HEK293 (cell line): Measurements from ENCODE around the gene MYD88.
A peak's percentile ranks its signal among the peaks of the same experiment; 100 is the strongest.

ENCODE experiments used
- GLI2 ChIP-seq: fragments of 450-650 bp; formaldehyde crosslinking; IDR thresholded peaks from 2 replicates; pipeline ENCODE4; 2017; ENCODE audit warnings: missing biosample characterization, missing genetic modification characterization, low read depth, borderline replicate concordance
- GLIS1 ChIP-seq: fragments of 450-650 bp; formaldehyde crosslinking; IDR thresholded peaks from 2 replicates; pipeline ENCODE4 v1.5.1; 2016; ENCODE audit warnings: missing biosample characterization, missing genetic modification characterization
- GLIS2 ChIP-seq: fragments of 450-650 bp; formaldehyde crosslinking; IDR thresholded peaks from 2 replicates; pipeline ENCODE4 v1.5.1; 2016; ENCODE audit warnings: missing biosample characterization, missing genetic modification characterization
- OVOL3 ChIP-seq: fragments of 450-650 bp; formaldehyde crosslinking; IDR thresholded peaks from 2 replicates; pipeline ENCODE4 v1.5.1; 2016; ENCODE audit warnings: missing biosample characterization, missing genetic modification characterization
- PRDM1 ChIP-seq: fragments of 450-650 bp; formaldehyde crosslinking; IDR thresholded peaks from 2 replicates; pipeline ENCODE4; 2016; ENCODE audit warnings: missing biosample characterization, missing genetic modification characterization
- RBAK ChIP-seq: fragments of 450-650 bp; formaldehyde crosslinking; IDR thresholded peaks from 2 replicates; pipeline ENCODE4 v1.5.1; 2016; ENCODE audit warnings: missing biosample characterization, missing genetic modification characterization
- SALL2 ChIP-seq: fragments of 450-650 bp; formaldehyde crosslinking; IDR thresholded peaks from 2 replicates; pipeline ENCODE4 v1.5.0; 2017; ENCODE audit warnings: missing biosample characterization, mild to moderate bottlenecking, missing genetic modification characterization, borderline replicate concordance
- SP3 ChIP-seq: fragments of 450-650 bp; formaldehyde crosslinking; IDR thresholded peaks from 2 replicates; pipeline ENCODE4 v1.5.1; 2016; ENCODE audit warnings: missing biosample characterization, missing genetic modification characterization
- SP7 ChIP-seq: fragments of 450-650 bp; formaldehyde crosslinking; IDR thresholded peaks from 2 replicates; pipeline ENCODE4 v1.5.1; 2016; ENCODE audit warnings: missing biosample characterization, missing genetic modification characterization
- ZBTB21 ChIP-seq: fragments of 450-650 bp; formaldehyde crosslinking; IDR thresholded peaks from 2 replicates; pipeline ENCODE4 v1.5.1; 2017; ENCODE audit warnings: missing biosample characterization, missing genetic modification characterization
- ZBTB44 ChIP-seq: fragments of 450-650 bp; IDR thresholded peaks from 2 replicates; pipeline ENCODE4 v1.5.1; 2018; ENCODE audit warnings: missing biosample characterization, mild to moderate bottlenecking, missing genetic modification characterization
- ZNF169 ChIP-seq: fragments of 450-650 bp; formaldehyde crosslinking; IDR thresholded peaks from 2 replicates; pipeline ENCODE4 v1.5.1; 2016; ENCODE audit warnings: missing biosample characterization, missing genetic modification characterization
- ZNF211 ChIP-seq: fragments of 450-650 bp; formaldehyde crosslinking; IDR thresholded peaks from 2 replicates; pipeline ENCODE4 v1.5.1; 2016; ENCODE audit warnings: low read depth, missing biosample characterization, missing genetic modification characterization
- ZNF24 ChIP-seq: fragments of 450-650 bp; formaldehyde crosslinking; IDR thresholded peaks from 2 replicates; pipeline ENCODE4 v1.5.1; 2016; ENCODE audit warnings: missing biosample characterization, missing genetic modification characterization
- ZNF248 ChIP-seq: fragments of 450-650 bp; formaldehyde crosslinking; IDR thresholded peaks from 2 replicates; pipeline ENCODE4 v1.5.1; 2017; ENCODE audit warnings: missing biosample characterization, missing genetic modification characterization
- ZNF324 ChIP-seq: fragments of 450-650 bp; formaldehyde crosslinking; IDR thresholded peaks from 2 replicates; pipeline ENCODE4 v1.5.1; 2016; ENCODE audit warnings: missing biosample characterization, missing genetic modification characterization
- ZNF335 ChIP-seq: fragments of 450-650 bp; formaldehyde crosslinking; conservative IDR thresholded peaks from 2 replicates; pipeline ENCODE4 v1.5.1; 2016; ENCODE audit warnings: missing biosample characterization, missing genetic modification characterization
- ZNF398 ChIP-seq: fragments of 450-650 bp; formaldehyde crosslinking; IDR thresholded peaks from 2 replicates; pipeline ENCODE4 v1.5.1; 2017; ENCODE audit warnings: missing biosample characterization, missing genetic modification characterization
- ZNF433 ChIP-seq: fragments of 450-650 bp; formaldehyde crosslinking; IDR thresholded peaks from 2 replicates; pipeline ENCODE4 v1.5.1; 2016; ENCODE audit warnings: missing biosample characterization, missing genetic modification characterization, low read depth
- ZNF544 ChIP-seq: fragments of 450-650 bp; formaldehyde crosslinking; IDR thresholded peaks from 2 replicates; pipeline ENCODE4 v1.5.0; 2017; ENCODE audit warnings: missing biosample characterization, missing genetic modification characterization
- ZNF585B ChIP-seq: fragments of 450-650 bp; formaldehyde crosslinking; IDR thresholded peaks from 2 replicates; pipeline ENCODE4 v1.5.1; 2016; ENCODE audit warnings: missing biosample characterization, missing genetic modification characterization
- ZNF677 ChIP-seq: fragments of 450-650 bp; IDR thresholded peaks from 2 replicates; pipeline ENCODE4 v1.5.0; 2018; ENCODE audit warnings: missing biosample characterization, mild to moderate bottlenecking, missing genetic modification characterization, moderate library complexity
- ZNF707 ChIP-seq: fragments of 450-650 bp; formaldehyde crosslinking; IDR thresholded peaks from 2 replicates; pipeline ENCODE4 v1.5.1; 2016; ENCODE audit warnings: missing biosample characterization, missing genetic modification characterization
- ZNF76 ChIP-seq: fragments of 450-650 bp; formaldehyde crosslinking; IDR thresholded peaks from 2 replicates; pipeline ENCODE4; 2016; ENCODE audit warnings: low read depth, missing biosample characterization, missing genetic modification characterization, borderline replicate concordance
- ZNF768 ChIP-seq: fragments of 450-650 bp; formaldehyde crosslinking; IDR thresholded peaks from 2 replicates; pipeline ENCODE4 v1.5.1; 2018; ENCODE audit warnings: missing biosample characterization, mild to moderate bottlenecking, missing genetic modification characterization
- ZNF785 ChIP-seq: fragments of 450-650 bp; formaldehyde crosslinking; IDR thresholded peaks from 2 replicates; pipeline ENCODE4 v1.5.1; 2016; ENCODE audit warnings: missing biosample characterization, missing genetic modification characterization
- ZSCAN30 ChIP-seq: fragments of 450-650 bp; IDR thresholded peaks from 2 replicates; pipeline ENCODE4 v1.5.1; 2018; ENCODE audit warnings: missing biosample characterization, mild to moderate bottlenecking, missing genetic modification characterization, moderate library complexity
- TF ChIP-seq, protein P1 (sequence below): fragments of 450-650 bp; formaldehyde crosslinking; IDR thresholded peaks from 2 replicates; pipeline ENCODE4 v1.5.1; 2017; ENCODE audit warnings: missing biosample characterization, missing genetic modification characterization
- TF ChIP-seq, protein P2 (sequence below): fragments of 450-650 bp; formaldehyde crosslinking; IDR thresholded peaks from 2 replicates; pipeline ENCODE4 v1.5.1; 2016; ENCODE audit warnings: missing biosample characterization, missing genetic modification characterization
- TF ChIP-seq, protein P3 (sequence below): fragments of 450-650 bp; formaldehyde crosslinking; IDR thresholded peaks from 2 replicates; pipeline ENCODE4; 2016; ENCODE audit warnings: missing biosample characterization, missing genetic modification characterization
- TF ChIP-seq, protein P4 (sequence below): fragments of 450-650 bp; formaldehyde crosslinking; IDR thresholded peaks from 2 replicates; pipeline ENCODE4 v1.5.1; 2016; ENCODE audit warnings: missing biosample characterization, missing genetic modification characterization, low read depth

MYD88 gene

DNA sequence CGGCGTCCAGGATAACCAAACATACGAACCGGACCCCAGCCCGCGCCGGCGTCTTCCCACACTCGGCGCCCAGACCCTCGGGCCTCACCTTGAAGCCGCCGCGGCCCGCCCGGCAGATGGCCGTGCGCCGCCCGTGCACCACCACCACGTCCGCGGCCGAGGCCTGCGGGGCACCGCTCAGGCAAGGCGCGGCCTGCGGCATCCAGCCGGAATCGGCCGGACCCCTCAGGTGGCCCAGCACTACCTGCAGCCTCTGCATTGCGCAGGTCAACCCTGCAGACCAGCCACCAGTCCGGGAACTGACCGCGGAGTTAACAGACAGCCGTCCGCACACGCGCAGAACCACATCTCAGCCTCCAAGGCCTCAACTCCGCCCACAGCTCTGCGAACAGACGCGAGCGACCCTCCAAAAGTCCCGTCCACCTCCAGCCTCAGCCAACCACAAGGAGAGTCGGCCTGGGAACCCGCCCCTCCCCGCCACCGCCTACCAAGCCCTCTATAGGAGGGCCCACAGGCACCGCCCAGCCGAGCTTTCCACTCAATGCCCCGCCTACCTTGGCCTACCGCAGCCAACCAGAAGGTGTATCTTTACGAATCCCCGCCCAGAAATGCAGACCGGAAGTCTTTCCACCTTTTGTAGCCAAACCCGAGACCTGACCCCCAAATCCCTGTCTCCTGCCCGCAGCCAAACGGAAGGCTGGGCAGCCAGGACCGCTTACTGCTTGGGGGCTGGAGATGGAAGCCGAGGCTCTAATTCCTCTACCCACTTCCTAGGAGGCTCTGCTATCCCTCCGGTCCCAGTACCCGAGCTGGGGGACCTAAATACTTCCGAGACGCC lies 1.5 kb upstream of the MYD88 start, which contains the start of gene ACAA1 (continued):
- TF ChIP-seq ZNF248 (no peak), ZNF24 (tag by site-specific recombination) (no peak), ZNF76 (tag by site-specific recombination) (no peak), ZNF324 (no peak), SP3 (tag by site-specific recombination) (peak; percentile 90), ZNF398 (tag by site-specific recombination) (no peak), GLIS2 (tag by site-specific recombination) (peak; percentile 17; the same call in 1 of the 2 replicates), ZBTB44 (no peak), ZNF544 (tag by site-specific recombination) (no peak), SP7 (tag by site-specific recombination) (no peak), GLIS1 (tag by site-specific recombination) (no peak), ZNF677 (tag by site-specific recombination) (no peak), RBAK (tag by site-specific recombination) (no peak), ZNF585B (tag by site-specific recombination) (no peak), ZNF768 (no peak), ZNF707 (tag by site-specific recombination) (no peak), ZSCAN30 (tag by site-specific recombination) (0 out of 2 replicates have a peak, but pooled peaks have one; percentile 43), ZNF169 (no peak), ZBTB21 (tag by site-specific recombination) (no peak), ZNF785 (no peak), GLI2 (tag by site-specific recombination) (no peak), PRDM1 (no peak), ZNF433 (no peak), ZNF211 (tag by site-specific recombination) (no peak), SALL2 (tag by site-specific recombination) (no peak), ZNF335 (tag by site-specific recombination) (no peak; the same call in 1 of the 2 replicates), OVOL3 (tag by site-specific recombination) (no peak)
- TF ChIP-seq, protein P1, sequence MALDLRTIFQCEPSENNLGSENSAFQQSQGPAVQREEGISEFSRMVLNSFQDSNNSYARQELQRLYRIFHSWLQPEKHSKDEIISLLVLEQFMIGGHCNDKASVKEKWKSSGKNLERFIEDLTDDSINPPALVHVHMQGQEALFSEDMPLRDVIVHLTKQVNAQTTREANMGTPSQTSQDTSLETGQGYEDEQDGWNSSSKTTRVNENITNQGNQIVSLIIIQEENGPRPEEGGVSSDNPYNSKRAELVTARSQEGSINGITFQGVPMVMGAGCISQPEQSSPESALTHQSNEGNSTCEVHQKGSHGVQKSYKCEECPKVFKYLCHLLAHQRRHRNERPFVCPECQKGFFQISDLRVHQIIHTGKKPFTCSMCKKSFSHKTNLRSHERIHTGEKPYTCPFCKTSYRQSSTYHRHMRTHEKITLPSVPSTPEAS (tag by site-specific recombination), result no peak
- TF ChIP-seq, protein P2, sequence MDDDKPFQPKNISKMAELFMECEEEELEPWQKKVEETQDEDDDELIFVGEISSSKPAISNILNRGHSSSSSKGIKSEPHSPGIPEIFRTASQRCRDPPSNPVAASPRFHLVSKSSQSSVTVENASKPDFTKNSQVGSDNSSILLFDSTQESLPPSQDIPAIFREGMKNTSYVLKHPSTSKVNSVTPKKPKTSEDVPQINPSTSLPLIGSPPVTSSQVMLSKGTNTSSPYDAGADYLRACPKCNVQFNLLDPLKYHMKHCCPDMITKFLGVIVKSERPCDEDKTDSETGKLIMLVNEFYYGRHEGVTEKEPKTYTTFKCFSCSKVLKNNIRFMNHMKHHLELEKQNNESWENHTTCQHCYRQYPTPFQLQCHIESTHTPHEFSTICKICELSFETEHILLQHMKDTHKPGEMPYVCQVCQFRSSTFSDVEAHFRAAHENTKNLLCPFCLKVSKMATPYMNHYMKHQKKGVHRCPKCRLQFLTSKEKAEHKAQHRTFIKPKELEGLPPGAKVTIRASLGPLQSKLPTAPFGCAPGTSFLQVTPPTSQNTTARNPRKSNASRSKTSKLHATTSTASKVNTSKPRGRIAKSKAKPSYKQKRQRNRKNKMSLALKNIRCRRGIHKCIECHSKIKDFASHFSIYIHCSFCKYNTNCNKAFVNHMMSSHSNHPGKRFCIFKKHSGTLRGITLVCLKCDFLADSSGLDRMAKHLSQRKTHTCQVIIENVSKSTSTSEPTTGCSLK (tag by site-specific recombination), result no peak
- TF ChIP-seq, protein P3, sequence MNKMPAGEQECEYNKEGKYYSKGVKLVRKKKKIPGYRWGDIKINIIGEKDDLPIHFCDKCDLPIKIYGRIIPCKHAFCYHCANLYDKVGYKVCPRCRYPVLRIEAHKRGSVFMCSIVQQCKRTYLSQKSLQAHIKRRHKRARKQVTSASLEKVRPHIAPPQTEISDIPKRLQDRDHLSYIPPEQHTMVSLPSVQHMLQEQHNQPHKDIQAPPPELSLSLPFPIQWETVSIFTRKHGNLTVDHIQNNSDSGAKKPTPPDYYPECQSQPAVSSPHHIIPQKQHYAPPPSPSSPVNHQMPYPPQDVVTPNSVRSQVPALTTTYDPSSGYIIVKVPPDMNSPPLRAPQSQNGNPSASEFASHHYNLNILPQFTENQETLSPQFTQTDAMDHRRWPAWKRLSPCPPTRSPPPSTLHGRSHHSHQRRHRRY (tag by site-specific recombination), result no peak
- TF ChIP-seq, protein P4, sequence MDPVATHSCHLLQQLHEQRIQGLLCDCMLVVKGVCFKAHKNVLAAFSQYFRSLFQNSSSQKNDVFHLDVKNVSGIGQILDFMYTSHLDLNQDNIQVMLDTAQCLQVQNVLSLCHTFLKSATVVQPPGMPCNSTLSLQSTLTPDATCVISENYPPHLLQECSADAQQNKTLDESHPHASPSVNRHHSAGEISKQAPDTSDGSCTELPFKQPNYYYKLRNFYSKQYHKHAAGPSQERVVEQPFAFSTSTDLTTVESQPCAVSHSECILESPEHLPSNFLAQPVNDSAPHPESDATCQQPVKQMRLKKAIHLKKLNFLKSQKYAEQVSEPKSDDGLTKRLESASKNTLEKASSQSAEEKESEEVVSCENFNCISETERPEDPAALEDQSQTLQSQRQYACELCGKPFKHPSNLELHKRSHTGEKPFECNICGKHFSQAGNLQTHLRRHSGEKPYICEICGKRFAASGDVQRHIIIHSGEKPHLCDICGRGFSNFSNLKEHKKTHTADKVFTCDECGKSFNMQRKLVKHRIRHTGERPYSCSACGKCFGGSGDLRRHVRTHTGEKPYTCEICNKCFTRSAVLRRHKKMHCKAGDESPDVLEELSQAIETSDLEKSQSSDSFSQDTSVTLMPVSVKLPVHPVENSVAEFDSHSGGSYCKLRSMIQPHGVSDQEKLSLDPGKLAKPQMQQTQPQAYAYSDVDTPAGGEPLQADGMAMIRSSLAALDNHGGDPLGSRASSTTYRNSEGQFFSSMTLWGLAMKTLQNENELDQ (tag by site-specific recombination), result no peak
